ENCODE measurements around the gene KLK12.

KLK12 gene

GRCh38 chr19:51000981-51001380 is 33.8 kb downstream of the KLK12 start (continued):
- TF ChIP-seq, protein P1, sequence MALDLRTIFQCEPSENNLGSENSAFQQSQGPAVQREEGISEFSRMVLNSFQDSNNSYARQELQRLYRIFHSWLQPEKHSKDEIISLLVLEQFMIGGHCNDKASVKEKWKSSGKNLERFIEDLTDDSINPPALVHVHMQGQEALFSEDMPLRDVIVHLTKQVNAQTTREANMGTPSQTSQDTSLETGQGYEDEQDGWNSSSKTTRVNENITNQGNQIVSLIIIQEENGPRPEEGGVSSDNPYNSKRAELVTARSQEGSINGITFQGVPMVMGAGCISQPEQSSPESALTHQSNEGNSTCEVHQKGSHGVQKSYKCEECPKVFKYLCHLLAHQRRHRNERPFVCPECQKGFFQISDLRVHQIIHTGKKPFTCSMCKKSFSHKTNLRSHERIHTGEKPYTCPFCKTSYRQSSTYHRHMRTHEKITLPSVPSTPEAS (tag by site-specific recombination; IDR thresholded peaks at IDR 0.05): no peak
- TF ChIP-seq KLF7 (tag by site-specific recombination; IDR thresholded peaks at IDR 0.05; ENCODE audit: borderline replicate concordance) (no peak), ZNF112 (tag by site-specific recombination; IDR thresholded peaks at IDR 0.05) (no peak), ZNF274 (IDR thresholded peaks at IDR 0.05; ENCODE audit: low read length) (no peak), ZNF274 (tag by site-specific recombination; IDR thresholded peaks at IDR 0.05; ENCODE audit: borderline replicate concordance) (no peak), ZNF837 (tag by site-specific recombination; IDR thresholded peaks at IDR 0.05) (no peak), ZBTB48 (tag by site-specific recombination; IDR thresholded peaks at IDR 0.05) (no peak), ZNF530 (tag by site-specific recombination; IDR thresholded peaks at IDR 0.05; ENCODE audit: low read depth) (no peak), ZNF239 (tag by site-specific recombination; IDR thresholded peaks at IDR 0.05) (no peak), PRDM2 (tag by site-specific recombination; IDR thresholded peaks at IDR 0.05; ENCODE audit: borderline replicate concordance) (no peak), ZNF623 (tag by site-specific recombination; IDR thresholded peaks at IDR 0.05) (no peak), ZNF776 (tag by site-specific recombination; IDR thresholded peaks at IDR 0.05; ENCODE audit: borderline replicate concordance) (no peak), KLF8 (tag by site-specific recombination; IDR thresholded peaks at IDR 0.05) (no peak)
- TF ChIP-seq, protein P2, sequence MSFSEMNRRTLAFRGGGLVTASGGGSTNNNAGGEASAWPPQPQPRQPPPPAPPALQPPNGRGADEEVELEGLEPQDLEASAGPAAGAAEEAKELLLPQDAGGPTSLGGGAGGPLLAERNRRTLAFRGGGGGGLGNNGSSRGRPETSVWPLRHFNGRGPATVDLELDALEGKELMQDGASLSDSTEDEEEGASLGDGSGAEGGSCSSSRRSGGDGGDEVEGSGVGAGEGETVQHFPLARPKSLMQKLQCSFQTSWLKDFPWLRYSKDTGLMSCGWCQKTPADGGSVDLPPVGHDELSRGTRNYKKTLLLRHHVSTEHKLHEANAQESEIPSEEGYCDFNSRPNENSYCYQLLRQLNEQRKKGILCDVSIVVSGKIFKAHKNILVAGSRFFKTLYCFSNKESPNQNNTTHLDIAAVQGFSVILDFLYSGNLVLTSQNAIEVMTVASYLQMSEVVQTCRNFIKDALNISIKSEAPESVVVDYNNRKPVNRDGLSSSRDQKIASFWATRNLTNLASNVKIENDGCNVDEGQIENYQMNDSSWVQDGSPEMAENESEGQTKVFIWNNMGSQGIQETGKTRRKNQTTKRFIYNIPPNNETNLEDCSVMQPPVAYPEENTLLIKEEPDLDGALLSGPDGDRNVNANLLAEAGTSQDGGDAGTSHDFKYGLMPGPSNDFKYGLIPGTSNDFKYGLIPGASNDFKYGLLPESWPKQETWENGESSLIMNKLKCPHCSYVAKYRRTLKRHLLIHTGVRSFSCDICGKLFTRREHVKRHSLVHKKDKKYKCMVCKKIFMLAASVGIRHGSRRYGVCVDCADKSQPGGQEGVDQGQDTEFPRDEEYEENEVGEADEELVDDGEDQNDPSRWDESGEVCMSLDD (tag by site-specific recombination; IDR thresholded peaks at IDR 0.05): no peak

DNA sequence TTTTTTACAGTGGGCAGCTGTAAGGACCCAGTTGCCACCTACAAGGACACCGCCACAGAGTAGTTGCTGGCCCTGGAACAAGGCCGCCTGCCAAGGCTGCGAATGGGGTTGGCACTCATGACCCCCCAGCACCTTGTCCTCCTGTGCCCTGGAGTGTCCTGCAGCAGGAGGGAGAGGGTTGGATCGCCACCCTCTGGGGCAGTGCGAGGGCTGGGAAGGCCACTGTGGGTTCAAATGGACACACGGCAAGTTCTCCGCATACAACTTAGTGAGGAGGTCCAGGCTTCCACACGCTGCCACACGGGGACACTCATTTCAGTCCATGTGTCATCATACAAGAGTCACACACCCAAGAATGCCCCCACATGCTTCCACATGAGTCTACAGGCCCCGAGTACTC is 34.4 kb downstream of the KLK12 start:
- no peak overlapping the region for H3K4me3 ChIP-seq (ENCODE audit: low read depth, low read length)
- H3K9me3 ChIP-seq (ENCODE audit: control insufficient read depth, insufficient read depth, low read depth, low read length): no peaks in the 10 kb centered on the region
- ChIA-PET POLR2A (no interaction called here), CTCF (interaction anchor here (0.7 to 1.8 kb wide), 3 partner anchors 17 to 275 kb away, joined by 3 to 7 read pairs (median 3); no protein-coding TSS in a partner anchor)
- no peak overlapping the region for H3K27ac ChIP-seq (ENCODE audit: extremely low read depth, low read depth, low read length)
- no peaks in the 10 kb centered on the region for H3K4me1 ChIP-seq (ENCODE audit: control insufficient read depth, insufficient read depth, low read length)
- H3K36me3 ChIP-seq (ENCODE audit: control insufficient read depth in 2 of 2, insufficient read depth in 1 of 2, low read length in 2 of 2): no peaks in the 10 kb centered on the region
- no peak for TF ChIP-seq ZNF202 (tag by site-specific recombination; IDR thresholded peaks at IDR 0.05; ENCODE audit: borderline replicate concordance)
- TF ChIP-seq ZNF274 (IDR thresholded peaks at IDR 0.05; ENCODE audit: low read length): no peak
- no peak for TF ChIP-seq ZNF274 (tag by site-specific recombination; IDR thresholded peaks at IDR 0.05; ENCODE audit: borderline replicate concordance)
- TF ChIP-seq ZBTB20 (tag by site-specific recombination; IDR thresholded peaks at IDR 0.05): no peak
- TF ChIP-seq, protein P3, sequence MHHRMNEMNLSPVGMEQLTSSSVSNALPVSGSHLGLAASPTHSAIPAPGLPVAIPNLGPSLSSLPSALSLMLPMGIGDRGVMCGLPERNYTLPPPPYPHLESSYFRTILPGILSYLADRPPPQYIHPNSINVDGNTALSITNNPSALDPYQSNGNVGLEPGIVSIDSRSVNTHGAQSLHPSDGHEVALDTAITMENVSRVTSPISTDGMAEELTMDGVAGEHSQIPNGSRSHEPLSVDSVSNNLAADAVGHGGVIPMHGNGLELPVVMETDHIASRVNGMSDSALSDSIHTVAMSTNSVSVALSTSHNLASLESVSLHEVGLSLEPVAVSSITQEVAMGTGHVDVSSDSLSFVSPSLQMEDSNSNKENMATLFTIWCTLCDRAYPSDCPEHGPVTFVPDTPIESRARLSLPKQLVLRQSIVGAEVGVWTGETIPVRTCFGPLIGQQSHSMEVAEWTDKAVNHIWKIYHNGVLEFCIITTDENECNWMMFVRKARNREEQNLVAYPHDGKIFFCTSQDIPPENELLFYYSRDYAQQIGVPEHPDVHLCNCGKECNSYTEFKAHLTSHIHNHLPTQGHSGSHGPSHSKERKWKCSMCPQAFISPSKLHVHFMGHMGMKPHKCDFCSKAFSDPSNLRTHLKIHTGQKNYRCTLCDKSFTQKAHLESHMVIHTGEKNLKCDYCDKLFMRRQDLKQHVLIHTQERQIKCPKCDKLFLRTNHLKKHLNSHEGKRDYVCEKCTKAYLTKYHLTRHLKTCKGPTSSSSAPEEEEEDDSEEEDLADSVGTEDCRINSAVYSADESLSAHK (tag by site-specific recombination; IDR thresholded peaks at IDR 0.05): no peak
- TF ChIP-seq ZNF510 (tag by site-specific recombination; IDR thresholded peaks at IDR 0.05; ENCODE audit: insufficient replicate concordance): no peak
- TF ChIP-seq, protein P4, sequence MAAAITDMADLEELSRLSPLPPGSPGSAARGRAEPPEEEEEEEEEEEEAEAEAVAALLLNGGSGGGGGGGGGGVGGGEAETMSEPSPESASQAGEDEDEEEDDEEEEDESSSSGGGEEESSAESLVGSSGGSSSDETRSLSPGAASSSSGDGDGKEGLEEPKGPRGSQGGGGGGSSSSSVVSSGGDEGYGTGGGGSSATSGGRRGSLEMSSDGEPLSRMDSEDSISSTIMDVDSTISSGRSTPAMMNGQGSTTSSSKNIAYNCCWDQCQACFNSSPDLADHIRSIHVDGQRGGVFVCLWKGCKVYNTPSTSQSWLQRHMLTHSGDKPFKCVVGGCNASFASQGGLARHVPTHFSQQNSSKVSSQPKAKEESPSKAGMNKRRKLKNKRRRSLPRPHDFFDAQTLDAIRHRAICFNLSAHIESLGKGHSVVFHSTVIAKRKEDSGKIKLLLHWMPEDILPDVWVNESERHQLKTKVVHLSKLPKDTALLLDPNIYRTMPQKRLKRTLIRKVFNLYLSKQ (tag by site-specific recombination; IDR thresholded peaks at IDR 0.05; ENCODE audit: borderline replicate concordance): no peak
- no peak for TF ChIP-seq ZNF76 (tag by site-specific recombination; IDR thresholded peaks at IDR 0.05; ENCODE audit: borderline replicate concordance, low read depth)
- TF ChIP-seq RBAK (tag by site-specific recombination; IDR thresholded peaks at IDR 0.05): no peak
- no peak for TF ChIP-seq ZNF174 (tag by site-specific recombination; IDR thresholded peaks at IDR 0.05)
- TF ChIP-seq ZBTB1 (tag by site-specific recombination; IDR thresholded peaks at IDR 0.05): no peak
- TF ChIP-seq ZNF221 (tag by site-specific recombination; IDR thresholded peaks at IDR 0.05; ENCODE audit: borderline replicate concordance): no peak
